GM08714 (cell line): ENCODE results near the gene CD300C.
"Not testable (repeated sequence)": the region's sequence is repeated elsewhere in the genome, so short reads cannot be mapped to it uniquely, and the experiment has no call there.

Experiments
- H3K4me3 ChIP-seq: fragments of 200-500 bp; sonication (Bioruptor generic); 2 replicates; pipeline ENCODE4 v1.5.1; 2014; ENCODE audit warnings: mild to moderate bottlenecking, low read length, inconsistent platforms
- ZNF274 ChIP-seq: IDR thresholded peaks from 2 replicates; pipeline ENCODE4 v1.6.1; 2012; ENCODE audit warnings: mild to moderate bottlenecking, low read depth, low read length

The CD300C gene

GRCh38 chr17:74516561-74517328 lies 29.2 kb downstream of the CD300C start:
- TF ChIP-seq ZNF274 = no peak
- H3K4me3 ChIP-seq = no peak overlapping the region

GRCh38 chr17:74515941-74516340 lies 30.0 kb downstream of the CD300C start:
- TF ChIP-seq ZNF274 = no peak
- H3K4me3 ChIP-seq = no peak overlapping the region

GRCh38 chr17:74514632-74515334 lies 31.1 kb downstream of the CD300C start:
- no peak for TF ChIP-seq ZNF274
- no peak overlapping the region for H3K4me3 ChIP-seq

- TF ChIP-seq ZNF274 = no peak
- no peak overlapping the region for H3K4me3 ChIP-seq
These were observed 31.8 kb downstream of the CD300C start for GRCh38 chr17:74513987-74514631.

GRCh38 chr17:74512624-74513091 lies 33.3 kb downstream of the CD300C start:
- no peak for TF ChIP-seq ZNF274
- no peak overlapping the region for H3K4me3 ChIP-seq

GRCh38 chr17:74512036-74512435 lies 33.9 kb downstream of the CD300C start:
- no peak for TF ChIP-seq ZNF274

GRCh38 chr17:74508156-74508555 lies 37.8 kb downstream of the CD300C start:
- H3K4me3 ChIP-seq = no peak overlapping the region
- no peak for TF ChIP-seq ZNF274

More at GRCh38 chr17:74512036-74512435, 33.9 kb downstream of the CD300C start:
- H3K4me3 ChIP-seq = no peak overlapping the region

- H3K4me3 ChIP-seq = not testable (repeated sequence)
These were observed 42.0 kb downstream of the CD300C start for GRCh38 chr17:74503949-74504348.

- no peak overlapping the region for H3K4me3 ChIP-seq
- TF ChIP-seq ZNF274 = no peak
These were observed 43.1 kb downstream of the CD300C start for GRCh38 chr17:74502861-74503260.

- TF ChIP-seq ZNF274 = no peak
- H3K4me3 ChIP-seq = no peak overlapping the region
These were observed 45.9 kb downstream of the CD300C start for GRCh38 chr17:74499992-74500391.

- TF ChIP-seq ZNF274 = no peak
- no peak overlapping the region for H3K4me3 ChIP-seq
These were observed 48.4 kb downstream of the CD300C start for GRCh38 chr17:74497471-74497870.

- no peak overlapping the region for H3K4me3 ChIP-seq
- TF ChIP-seq ZNF274 = no peak
These were observed 52.5 kb downstream of the CD300C start for GRCh38 chr17:74493331-74493833.

GRCh38 chr17:74491626-74492025 lies 54.3 kb downstream of the CD300C start:
- no peak overlapping the region for H3K4me3 ChIP-seq
- TF ChIP-seq ZNF274 = no peak
